ENCODE data around the gene UPB1. TPM values are rescaled to one million over a fixed set of nuclear protein-coding genes. Genes with fewer than 3 reads are reported as not detected.

The UPB1 gene
- total and polyA plus RNA-seq, 9 of the 15 experiments (the other 6 are each of a cell fraction or from before 2014, with no cell fraction given), result 0.06 to 0.11 TPM; not detected in 7

- peaks cover 0 to 5% of the 10 kb centered on the region in 2 experiments; a peak in 1 of 5 replicates for H3K4me1 ChIP-seq (replicated peaks in 1 of 2; ENCODE audit: control insufficient read depth in 2 of 2, insufficient read depth in 2 of 2, low read length in 2 of 2)
Observed at GRCh38 chr22:24503843-24504338, 8.8 kb downstream of the UPB1 start.

DNA sequence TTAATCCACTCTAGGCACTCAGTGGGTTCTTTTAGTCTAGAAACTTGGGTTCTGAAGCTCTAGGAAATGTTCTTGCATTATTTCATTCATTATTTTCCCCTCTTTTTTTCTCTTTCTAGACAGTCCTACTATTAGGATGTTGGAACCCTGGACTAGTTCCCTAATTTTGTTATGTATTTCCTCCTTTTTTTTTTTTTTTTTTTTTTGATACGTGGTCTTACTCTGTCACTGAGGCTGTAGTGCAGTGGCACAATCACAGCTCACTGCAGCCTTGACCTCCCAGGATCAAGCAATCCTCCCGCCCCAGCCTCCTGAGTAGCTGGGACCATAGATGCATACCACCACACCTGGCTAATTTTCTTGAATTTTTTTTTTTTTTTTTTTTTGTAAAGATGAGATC is 9.4 kb downstream of the UPB1 start:
- ATAC-seq, result no peak
- CTCF ChIA-PET (ENCODE audit: low intra/inter-chr PET ratio), result no interaction called here
- no peak for DNase-seq (ENCODE audit: extremely low read depth in 1 of 4, low spot score in 3 of 4)
- Histone ChIP-seq H2AFZ (ENCODE audit: low read depth, low read length) (no peak overlapping the region), H3K4me3 (no peak overlapping the region), H3K79me2 (ENCODE audit: control insufficient read depth, insufficient read depth, low read length) (no peaks in the 10 kb centered on the region), H3K9ac (ENCODE audit: insufficient read depth in 1 of 2, low read depth in 2 of 2, low read length in 2 of 2) (no peak overlapping the region), H3K9me1 (ENCODE audit: control insufficient read depth, insufficient read depth, low read length) (no peaks in the 10 kb centered on the region), H3K9me3 (replicated peaks; ENCODE audit: control insufficient read depth, insufficient read depth, low read depth, low read length) (no peaks in the 10 kb centered on the region), H4K20me1 (replicated peaks; ENCODE audit: control insufficient read depth, insufficient read depth, low read length) (no peaks in the 10 kb centered on the region), H3K27me3 (ENCODE audit: control insufficient read depth in 2 of 2, insufficient read depth in 2 of 2, low read length in 2 of 2) (peaks cover 0 to 14% of the 10 kb centered on the region in 2 experiments; a peak in 2 of 5 replicates), H3K4me1 (replicated peaks in 1 of 2; ENCODE audit: control insufficient read depth in 2 of 2, insufficient read depth in 2 of 2, low read length in 2 of 2) (peaks cover 0 to 5% of the 10 kb centered on the region in 2 experiments; a peak in 2 of 5 replicates), H3K27ac (ENCODE audit: extremely low read depth, low read depth, low read length) (no peak overlapping the region), H3K4me2 (ENCODE audit: insufficient read depth, low read length) (no peak overlapping the region), H3K36me3 (ENCODE audit: control insufficient read depth, insufficient read depth, low read length) (no peaks in the 10 kb centered on the region)
- in situ Hi-C loops (cut with MboI), result loop anchor here (25.0 kb wide), 1 partner anchor 542 kb away; the partner anchor contains the start of genes DDT, DDTL and GSTT2B
- WGBS (ENCODE audit: insufficient coverage, low coverage, missing lambda C conversion rate), result 57% methylated on average over 1 of the region's 2 CpGs
- intact Hi-C loops (cut with micrococcal nuclease), result loop anchor here (5.0 kb wide), 1 partner anchor 82 kb away; no protein-coding TSS in a partner anchor
- no TSS peak for BruUV-seq (replicated peaks)
- POLR2A ChIA-PET, result no interaction called here
- no peak for FAIRE-seq
- no peak for TF ChIP-seq ZNF407 (IDR thresholded peaks at IDR 0.05; ENCODE audit: low read depth)
- TF ChIP-seq MTA3 (IDR thresholded peaks at IDR 0.05; ENCODE audit: borderline replicate concordance), result no peak
- no peak for TF ChIP-seq PYGO2 (tag; IDR thresholded peaks at IDR 0.05)
- TF ChIP-seq HMG20B (CRISPR knock-in tag; IDR thresholded peaks at IDR 0.05), result no peak

More at GRCh38 chr22:24503843-24504338, 8.8 kb downstream of the UPB1 start:
- no peaks in the 10 kb centered on the region for H3K9me3 ChIP-seq (replicated peaks; ENCODE audit: control insufficient read depth, insufficient read depth, low read depth, low read length)
- ATAC-seq, result no peak
- H3K27me3 ChIP-seq (ENCODE audit: control insufficient read depth in 2 of 2, insufficient read depth in 2 of 2, low read length in 2 of 2), result peaks cover 0 to 21% of the 10 kb centered on the region in 2 experiments; a peak in 2 of 5 replicates
- no peaks in the 10 kb centered on the region for H3K36me3 ChIP-seq (ENCODE audit: control insufficient read depth, insufficient read depth, low read length)
- H2AFZ ChIP-seq (ENCODE audit: low read depth, low read length), result no peak overlapping the region
- ChIA-PET CTCF (ENCODE audit: low intra/inter-chr PET ratio) (interaction anchor here (2.4 kb wide), 1 partner anchor 81 kb away, joined by 16 read pairs; no protein-coding TSS in a partner anchor), POLR2A (no interaction called here)
- no peak overlapping the region for H3K4me2 ChIP-seq (ENCODE audit: insufficient read depth, low read length)
- 13% methylated on average over 5 of the region's 5 CpGs for WGBS (ENCODE audit: insufficient coverage, low coverage, missing lambda C conversion rate)
- no peak for TF ChIP-seq TSC22D4 (tag; IDR thresholded peaks at IDR 0.05)
- TF ChIP-seq, protein P1, sequence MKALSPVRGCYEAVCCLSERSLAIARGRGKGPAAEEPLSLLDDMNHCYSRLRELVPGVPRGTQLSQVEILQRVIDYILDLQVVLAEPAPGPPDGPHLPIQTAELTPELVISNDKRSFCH (CRISPR knock-in tag; IDR thresholded peaks at IDR 0.05), result no peak
- TF ChIP-seq, protein P1 (tag; IDR thresholded peaks at IDR 0.05), result no peak
- no peak for TF ChIP-seq FOXJ3 (CRISPR knock-in tag; IDR thresholded peaks at IDR 0.05)
- no peak overlapping the region for H3K9ac ChIP-seq (ENCODE audit: insufficient read depth in 1 of 2, low read depth in 2 of 2, low read length in 2 of 2)
- H3K4me3 ChIP-seq, result no peak overlapping the region
- no peak for DNase-seq (ENCODE audit: extremely low read depth in 1 of 4, low spot score in 3 of 4)
- no TSS peak for BruUV-seq (replicated peaks)
- H4K20me1 ChIP-seq (replicated peaks; ENCODE audit: control insufficient read depth, insufficient read depth, low read length), result no peaks in the 10 kb centered on the region
- intact Hi-C loops (cut with micrococcal nuclease), result loop anchor here (5.0 kb wide), 1 partner anchor 82 kb away; no protein-coding TSS in a partner anchor
- in situ Hi-C loops (cut with MboI), result loop anchor here (25.0 kb wide), 1 partner anchor 542 kb away; the partner anchor contains the start of genes DDT, DDTL and GSTT2B
- no peaks in the 10 kb centered on the region for H3K9me1 ChIP-seq (ENCODE audit: control insufficient read depth, insufficient read depth, low read length)
- no peaks in the 10 kb centered on the region for H3K79me2 ChIP-seq (ENCODE audit: control insufficient read depth, insufficient read depth, low read length)
- H3K27ac ChIP-seq (ENCODE audit: extremely low read depth, low read depth, low read length), result no peak overlapping the region
- no peak for FAIRE-seq

Measured in K562 (cell line).